Neutrophil (primary cell): Measurements from ENCODE around the gene GSTO1.

Experiments used
- H3K27ac ChIP-seq: fragments of 200-600 bp; sonication (generic); 2 replicates; pipeline ENCODE4 v1.5.1; 2016; ENCODE audit warnings: mild to moderate bottlenecking, moderate library complexity
- H3K27me3 ChIP-seq: fragments of 200-600 bp; sonication (generic); 2 replicates; pipeline ENCODE4 v1.6.0; 2016; ENCODE audit warnings: mild to moderate bottlenecking
- H3K36me3 ChIP-seq: fragments of 200-600 bp; sonication (generic); 2 replicates; pipeline ENCODE4 v1.5.1; 2017
- H3K4me1 ChIP-seq, 2 experiments: fragments of 200-600 bp in 1 of 2; sonication (generic) in 1 of 2; 1 replicate in 1 of 2; 2 replicates in 1 of 2; pipeline versions ENCODE4 v1.5.1 to v1.6.1; 2013 to 2016; ENCODE audit warnings: low read depth in 1 of 2, low read length in 1 of 2, mild to moderate bottlenecking in 1 of 2, moderate library complexity in 1 of 2; ENCODE audit not compliant: control insufficient read depth in 1 of 2, insufficient read depth in 1 of 2
- H3K4me3 ChIP-seq, 2 experiments: fragments of 200-600 bp in 1 of 2; sonication (generic) in 1 of 2; 1 replicate in 1 of 2; 2 replicates in 1 of 2; pipeline ENCODE4 v1.5.1; 2013 to 2016; ENCODE audit warnings: low read depth in 1 of 2, low read length in 1 of 2, mild to moderate bottlenecking in 1 of 2, moderate library complexity in 1 of 2
- H3K9me3 ChIP-seq: fragments of 200-600 bp; sonication (generic); 2 replicates; pipeline ENCODE4 v1.5.1; 2016
- CTCF ChIP-seq: fragments of 200-600 bp; sonication (generic); IDR thresholded peaks from 2 replicates; pipeline ENCODE4 v1.5.1; 2016; ENCODE audit warnings: antibody characterized with exemption

GSTO1 gene

GRCh38 chr10:104268713-104269645 lies 14.3 kb downstream of the GSTO1 start, which contains the start of gene GSTO2:
Gene GSTO2, plus strand, starts transcription at chr10:104269184. Its CDS starts 5,732 bp downstream, at chr10:104274916.
- H3K9me3 ChIP-seq = no peaks in the 10 kb centered on the region

GRCh38 chr10:104273286-104273685 lies 18.6 kb downstream of the GSTO1 start:
- Histone ChIP-seq H3K4me1 (peaks cover 16 to 17% of the 10 kb centered on the region in 2 experiments), H3K4me3 (no peak overlapping the region), H3K9me3 (no peaks in the 10 kb centered on the region), H3K36me3 (no peaks in the 10 kb centered on the region), H3K27me3 (peaks cover 22% of the 10 kb centered on the region), H3K27ac (no peak overlapping the region)
- no peak for TF ChIP-seq CTCF

More at GRCh38 chr10:104268713-104269645, 14.3 kb downstream of the GSTO1 start, which contains the start of gene GSTO2:
- Histone ChIP-seq H3K27me3 (no peaks in the 10 kb centered on the region), H3K4me3 (peak within 1 kb of the TSS; percentile 71 to 92), H3K4me1 (peaks cover 15 to 22% of the 10 kb centered on the region in 2 experiments), H3K36me3 (peaks cover 33% of the 10 kb centered on the region), H3K27ac (peak within 1 kb of the TSS; percentile 92)
- TF ChIP-seq CTCF = peak; percentile 51

GRCh38 chr10:104273899-104274575 lies 19.3 kb downstream of the GSTO1 start:
- no peaks in the 10 kb centered on the region for H3K9me3 ChIP-seq
- no peak overlapping the region for H3K27ac ChIP-seq
- peaks cover 14 to 15% of the 10 kb centered on the region in 2 experiments for H3K4me1 ChIP-seq
- H3K4me3 ChIP-seq = no peak overlapping the region
- peaks cover 22% of the 10 kb centered on the region for H3K27me3 ChIP-seq
- TF ChIP-seq CTCF = no peak
- H3K36me3 ChIP-seq = no peaks in the 10 kb centered on the region

GRCh38 chr10:104274762-104275721 lies 20.4 kb downstream of the GSTO1 start:
- no peaks in the 10 kb centered on the region for H3K36me3 ChIP-seq
- H3K27me3 ChIP-seq = peaks cover 22% of the 10 kb centered on the region
- H3K27ac ChIP-seq = no peak overlapping the region
- peak; percentile 80 for TF ChIP-seq CTCF
- peak overlapping the region in 1 of 2 experiments; percentile 35 for H3K4me3 ChIP-seq
- H3K4me1 ChIP-seq = peaks cover 8 to 14% of the 10 kb centered on the region in 2 experiments
- H3K9me3 ChIP-seq = no peaks in the 10 kb centered on the region

- Histone ChIP-seq H3K9me3 (no peaks in the 10 kb centered on the region), H3K36me3 (no peaks in the 10 kb centered on the region), H3K27me3 (peaks cover 22% of the 10 kb centered on the region), H3K27ac (no peak overlapping the region), H3K4me3 (no peak overlapping the region), H3K4me1 (peaks cover 8 to 14% of the 10 kb centered on the region in 2 experiments)
- TF ChIP-seq CTCF = no peak
These were observed 21.5 kb downstream of the GSTO1 start for GRCh38 chr10:104276192-104276591.
